HepG2 (cell line): ENCODE data around the gene CDH1. TPM values are rescaled to one million over a fixed set of nuclear protein-coding genes. Genes with fewer than 3 reads are reported as not detected.
A peak's percentile ranks its signal among the peaks of the same experiment; 100 is the strongest.

Experiments
- ATF7-NPFF ChIP-seq: sonication (generic); formaldehyde crosslinking; IDR thresholded peaks from 2 replicates; pipeline ENCODE4 v1.8.1; 2023; ENCODE audit warnings: mild to moderate bottlenecking, low read depth, missing genetic modification reagents, moderate library complexity
- CC2D1A ChIP-seq: sonication (generic); formaldehyde crosslinking; IDR thresholded peaks from 2 replicates; pipeline ENCODE4 v1.8.1; 2023; ENCODE audit warnings: mild to moderate bottlenecking, missing genetic modification reagents
- FOXA1 ChIP-seq, 2 experiments: fragments of 450-650 bp in 1 of 2; sonication (generic) in 1 of 2; formaldehyde crosslinking in 1 of 2; IDR thresholded peaks; 2 replicates each; pipeline versions ENCODE4 v1.4.0 to v1.6.1; 2016 to 2020; ENCODE audit warnings: missing genetic modification reagents in 1 of 2
- GATA4 ChIP-seq: sonication (generic); IDR thresholded peaks from 2 replicates; pipeline ENCODE4 v1.6.1; 2016; ENCODE audit warnings: antibody characterized with exemption, low read depth, borderline replicate concordance
- HNF4A ChIP-seq: sonication (generic); formaldehyde crosslinking; IDR thresholded peaks from 2 replicates; pipeline ENCODE4 v1.4.0; 2020; ENCODE audit warnings: missing genetic modification reagents
- IKZF4 ChIP-seq: sonication (generic); formaldehyde crosslinking; IDR thresholded peaks from 2 replicates; pipeline ENCODE4 v1.5.1; 2020; ENCODE audit warnings: borderline replicate concordance, mild to moderate bottlenecking, low read depth, missing genetic modification reagents; ENCODE audit errors: not compliant biosample characterization
- MEF2D ChIP-seq: sonication (generic); formaldehyde crosslinking; IDR thresholded peaks from 2 replicates; pipeline ENCODE4 v1.5.1; 2020; ENCODE audit warnings: mild to moderate bottlenecking, missing genetic modification reagents
- MYC ChIP-seq: sonication (generic); formaldehyde crosslinking; IDR thresholded peaks from 2 replicates; pipeline ENCODE4 v1.9.0; 2021; ENCODE audit warnings: missing genetic modification reagents, borderline replicate concordance
- NR2F2 ChIP-seq: IDR thresholded peaks from 2 replicates; pipeline ENCODE4 v1.6.1; 2012; ENCODE audit warnings: low read depth, inconsistent platforms, borderline replicate concordance
- PAX8 ChIP-seq: sonication (generic); formaldehyde crosslinking; IDR thresholded peaks from 2 replicates; pipeline ENCODE4 v1.8.0; 2022; ENCODE audit warnings: mild to moderate bottlenecking, missing genetic modification reagents, borderline replicate concordance
- SMYD3 ChIP-seq: sonication (generic); formaldehyde crosslinking; IDR thresholded peaks from 2 replicates; pipeline ENCODE4 v1.8.1; 2023; ENCODE audit warnings: mild to moderate bottlenecking, missing genetic modification reagents
- ZNF225 ChIP-seq: sonication (generic); formaldehyde crosslinking; IDR thresholded peaks from 2 replicates; pipeline ENCODE4 v1.4.0; 2020; ENCODE audit warnings: mild to moderate bottlenecking, missing genetic modification reagents
- ZNF460 ChIP-seq: sonication (generic); formaldehyde crosslinking; IDR thresholded peaks from 2 replicates; pipeline ENCODE4 v1.5.1; 2020; ENCODE audit warnings: missing genetic modification reagents, mild to moderate bottlenecking, borderline replicate concordance
- ZNF513 ChIP-seq: sonication (generic); formaldehyde crosslinking; conservative IDR thresholded peaks from 2 replicates; pipeline ENCODE4 v1.5.0; 2020; ENCODE audit warnings: missing genetic modification reagents
- ZNF546 ChIP-seq: sonication (generic); formaldehyde crosslinking; conservative IDR thresholded peaks from 2 replicates; pipeline ENCODE4 v1.8.1; 2023; ENCODE audit warnings: mild to moderate bottlenecking, missing genetic modification reagents
- ZNF547 ChIP-seq: sonication (generic); formaldehyde crosslinking; IDR thresholded peaks from 2 replicates; pipeline ENCODE4 v1.5.1; 2020; ENCODE audit warnings: mild to moderate bottlenecking, missing genetic modification reagents
- ZNF710 ChIP-seq: sonication (generic); formaldehyde crosslinking; IDR thresholded peaks from 2 replicates; pipeline ENCODE4 v1.5.0; 2020; ENCODE audit warnings: mild to moderate bottlenecking, missing genetic modification reagents, borderline replicate concordance
- ZNF713 ChIP-seq: sonication (generic); formaldehyde crosslinking; IDR thresholded peaks from 2 replicates; pipeline ENCODE4 v1.4.0; 2020; ENCODE audit warnings: mild to moderate bottlenecking, missing genetic modification reagents
- ZSCAN22 ChIP-seq: sonication (generic); formaldehyde crosslinking; IDR thresholded peaks from 2 replicates; pipeline ENCODE4 v1.4.0; 2020; ENCODE audit warnings: mild to moderate bottlenecking, missing genetic modification reagents
- polyA plus RNA-seq, 8 experiments: library from polyadenylated mRNA; depleted of rRNA in 3 of 8; stranded (reverse) in 7 of 8; unstranded in 1 of 8; fragments of >200 nt; fragmentation: Illumina TruSeq in 4 of 8; extraction: Trizol in 4 of 8; gene quantifications; 2 replicates each; pipeline versions ENCODE4 v1.2.1 to v1.2.3, GENCODE V29; 2011 to 2016; ENCODE audit warnings: low read depth in 4 of 8, missing spikeins in 1 of 8, mixed read lengths in 1 of 8; ENCODE audit not compliant: insufficient read depth in 1 of 8
- total RNA-seq, 5 experiments: library from RNA; depleted of rRNA; stranded (reverse); fragments of >200 nt; fragmentation: Illumina TruSeq; extraction: Trizol; gene quantifications; 2 replicates each; pipeline ENCODE4 v1.2.3, GENCODE V29; 2016; ENCODE audit warnings: low read depth in 1 of 5
- TF ChIP-seq, protein P1 (sequence below): sonication (generic); formaldehyde crosslinking; IDR thresholded peaks from 2 replicates; pipeline ENCODE4 v1.9.0; 2022; ENCODE audit warnings: low read depth, missing genetic modification reagents
- TF ChIP-seq, protein P2 (sequence below): IDR thresholded peaks from 2 replicates; pipeline ENCODE4 v1.6.1; 2012; ENCODE audit warnings: low read length, improper control_type of control experiment

CDH1 gene
- total and polyA plus RNA-seq, 2 of the 13 experiments (the other 11 are each of a cell fraction or from before 2014, with no cell fraction given), result 0.95 to 9.8 TPM

- TF ChIP-seq, protein P1, sequence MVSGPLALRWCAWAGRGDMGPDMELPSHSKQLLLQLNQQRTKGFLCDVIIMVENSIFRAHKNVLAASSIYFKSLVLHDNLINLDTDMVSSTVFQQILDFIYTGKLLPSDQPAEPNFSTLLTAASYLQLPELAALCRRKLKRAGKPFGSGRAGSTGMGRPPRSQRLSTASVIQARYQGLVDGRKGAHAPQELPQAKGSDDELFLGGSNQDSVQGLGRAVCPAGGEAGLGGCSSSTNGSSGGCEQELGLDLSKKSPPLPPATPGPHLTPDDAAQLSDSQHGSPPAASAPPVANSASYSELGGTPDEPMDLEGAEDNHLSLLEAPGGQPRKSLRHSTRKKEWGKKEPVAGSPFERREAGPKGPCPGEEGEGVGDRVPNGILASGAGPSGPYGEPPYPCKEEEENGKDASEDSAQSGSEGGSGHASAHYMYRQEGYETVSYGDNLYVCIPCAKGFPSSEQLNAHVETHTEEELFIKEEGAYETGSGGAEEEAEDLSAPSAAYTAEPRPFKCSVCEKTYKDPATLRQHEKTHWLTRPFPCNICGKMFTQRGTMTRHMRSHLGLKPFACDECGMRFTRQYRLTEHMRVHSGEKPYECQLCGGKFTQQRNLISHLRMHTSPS (CRISPR knock-in tag), result no peak
- TF ChIP-seq, protein P2, sequence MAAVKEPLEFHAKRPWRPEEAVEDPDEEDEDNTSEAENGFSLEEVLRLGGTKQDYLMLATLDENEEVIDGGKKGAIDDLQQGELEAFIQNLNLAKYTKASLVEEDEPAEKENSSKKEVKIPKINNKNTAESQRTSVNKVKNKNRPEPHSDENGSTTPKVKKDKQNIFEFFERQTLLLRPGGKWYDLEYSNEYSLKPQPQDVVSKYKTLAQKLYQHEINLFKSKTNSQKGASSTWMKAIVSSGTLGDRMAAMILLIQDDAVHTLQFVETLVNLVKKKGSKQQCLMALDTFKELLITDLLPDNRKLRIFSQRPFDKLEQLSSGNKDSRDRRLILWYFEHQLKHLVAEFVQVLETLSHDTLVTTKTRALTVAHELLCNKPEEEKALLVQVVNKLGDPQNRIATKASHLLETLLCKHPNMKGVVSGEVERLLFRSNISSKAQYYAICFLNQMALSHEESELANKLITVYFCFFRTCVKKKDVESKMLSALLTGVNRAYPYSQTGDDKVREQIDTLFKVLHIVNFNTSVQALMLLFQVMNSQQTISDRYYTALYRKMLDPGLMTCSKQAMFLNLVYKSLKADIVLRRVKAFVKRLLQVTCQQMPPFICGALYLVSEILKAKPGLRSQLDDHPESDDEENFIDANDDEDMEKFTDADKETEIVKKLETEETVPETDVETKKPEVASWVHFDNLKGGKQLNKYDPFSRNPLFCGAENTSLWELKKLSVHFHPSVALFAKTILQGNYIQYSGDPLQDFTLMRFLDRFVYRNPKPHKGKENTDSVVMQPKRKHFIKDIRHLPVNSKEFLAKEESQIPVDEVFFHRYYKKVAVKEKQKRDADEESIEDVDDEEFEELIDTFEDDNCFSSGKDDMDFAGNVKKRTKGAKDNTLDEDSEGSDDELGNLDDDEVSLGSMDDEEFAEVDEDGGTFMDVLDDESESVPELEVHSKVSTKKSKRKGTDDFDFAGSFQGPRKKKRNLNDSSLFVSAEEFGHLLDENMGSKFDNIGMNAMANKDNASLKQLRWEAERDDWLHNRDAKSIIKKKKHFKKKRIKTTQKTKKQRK, result no peak
- TF ChIP-seq ZNF710 (CRISPR knock-in tag) (peak; percentile 83; the same call in 1 of the 2 replicates), HNF4A (CRISPR knock-in tag) (peak; percentile 88), SMYD3 (no peak), ZNF460 (CRISPR knock-in tag) (no peak), CC2D1A (CRISPR knock-in tag) (no peak), ZNF547 (CRISPR knock-in tag) (0 out of 2 replicates have a peak, but pooled peaks have one; percentile 38), PAX8 (no peak), ATF7-NPFF (no peak), IKZF4 (CRISPR knock-in tag) (no peak), ZNF225 (CRISPR knock-in tag) (no peak), NR2F2 (0 out of 2 replicates have a peak, but pooled peaks have one; percentile 26), FOXA1 (IDR thresholded peaks at IDR 0.05) (no peak), FOXA1 (CRISPR knock-in tag; IDR thresholded peaks at IDR 0.05) (peak; percentile 14; the same call in 1 of the 2 replicates), MYC (CRISPR knock-in tag) (no peak; the same call in 1 of the 2 replicates), ZNF546 (CRISPR knock-in tag) (no peak), ZSCAN22 (CRISPR knock-in tag) (peak; percentile 19; the same call in 1 of the 2 replicates), GATA4 (no peak), MEF2D (no peak), ZNF513 (no peak), ZNF713 (CRISPR knock-in tag) (no peak)
Measured at GRCh38 chr16:68739964-68740627, 3.0 kb downstream of the CDH1 start (continued).
